ENCODE results near the gene LRRC8D. TPM values are rescaled to one million over a fixed set of nuclear protein-coding genes. Genes with fewer than 3 reads are reported as not detected.

LRRC8D gene
- total and polyA plus RNA-seq, 2 experiments from 2014 or later, result 30.1 to 30.7 TPM

DNA sequence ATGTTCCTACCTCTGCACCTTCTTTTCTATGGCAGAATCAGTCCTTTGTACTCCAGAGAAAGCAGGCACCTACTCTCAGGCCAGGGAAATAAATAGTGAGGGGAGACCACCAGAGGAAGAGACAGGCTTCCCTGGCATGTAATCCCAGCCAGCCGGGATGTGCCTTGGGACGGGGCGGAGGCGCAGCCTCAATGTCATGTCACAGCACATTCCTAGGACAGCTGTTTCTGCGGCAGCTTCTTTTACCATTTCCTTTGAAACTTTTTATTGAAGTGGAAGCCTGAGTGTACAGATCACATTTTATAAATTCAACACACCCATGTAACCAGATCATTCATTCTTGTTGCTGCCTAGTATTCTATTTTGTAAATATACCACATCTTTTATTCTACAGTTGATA lies 106.2 kb downstream of the LRRC8D start:
- Histone ChIP-seq H3K9ac (no peak overlapping the region), H3K4me1 (ENCODE audit: insufficient read depth) (no peaks in the 10 kb centered on the region), H4K20me1 (ENCODE audit: insufficient read depth) (no peaks in the 10 kb centered on the region), H2AFZ (no peak overlapping the region), H3K79me2 (ENCODE audit: insufficient read depth) (no peaks in the 10 kb centered on the region), H3K36me3 (ENCODE audit: low read depth) (peaks cover 5% of the 10 kb centered on the region; the same call in 1 of the 2 replicates), H3F3A (ENCODE audit: insufficient read depth) (no peaks in the 10 kb centered on the region), H3K27me3 (replicated peaks; ENCODE audit: insufficient read depth) (no peaks in the 10 kb centered on the region), H3K9me2 (ENCODE audit: insufficient read depth) (no peaks in the 10 kb centered on the region; the same call in 1 of the 2 replicates), H3K9me3 (ENCODE audit: low read depth) (no peaks in the 10 kb centered on the region), H3K4me2 (ENCODE audit: unreplicated experiment) (no peak overlapping the region), H3K27ac (no peak overlapping the region), H3K4me3 (no peak overlapping the region)
- no peak for DNase-seq
- no peak for TF ChIP-seq EZH2phosphoT487 (IDR thresholded peaks at IDR 0.05; ENCODE audit: insufficient read depth, low read depth)
- TF ChIP-seq EZH2 (IDR thresholded peaks at IDR 0.05; ENCODE audit: insufficient read depth, poor library complexity, severe bottlenecking), result no peak
- 66 to 73% methylated on average over 5 of the region's 5 CpGs for WGBS, 2 experiments (ENCODE audit: low coverage in 1 of 2, low lambda C conversion rate in 2 of 2, missing lambda C conversion rate in 2 of 2)
- in situ Hi-C loops (cut with MboI), result no loop called here

DNA sequence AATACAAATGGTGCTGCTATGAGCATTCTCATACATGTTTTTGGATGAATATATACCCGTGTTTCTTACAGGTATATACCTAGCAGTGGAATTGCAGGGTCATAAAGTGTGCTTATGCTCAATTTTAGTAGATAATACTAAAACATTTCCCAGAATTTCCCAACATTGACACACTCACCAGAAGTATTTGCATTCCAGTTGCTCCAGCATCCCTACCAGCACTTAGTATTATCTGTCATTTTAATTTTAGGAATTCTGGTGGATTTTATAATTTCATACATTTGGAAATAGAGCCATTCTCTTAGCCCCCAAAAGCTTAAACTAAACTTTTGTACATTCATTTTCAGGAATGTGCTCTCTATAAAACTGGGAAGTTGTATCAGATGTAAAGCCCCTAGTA lies 106.6 kb downstream of the LRRC8D start:
- Histone ChIP-seq H3K4me1 (ENCODE audit: insufficient read depth) (no peaks in the 10 kb centered on the region), H3K9ac (no peak overlapping the region), H3F3A (ENCODE audit: insufficient read depth) (no peaks in the 10 kb centered on the region), H4K20me1 (ENCODE audit: insufficient read depth) (no peaks in the 10 kb centered on the region), H3K9me2 (ENCODE audit: insufficient read depth) (no peaks in the 10 kb centered on the region; the same call in 1 of the 2 replicates), H3K4me2 (ENCODE audit: unreplicated experiment) (no peak overlapping the region), H3K9me3 (ENCODE audit: low read depth) (no peaks in the 10 kb centered on the region), H3K36me3 (ENCODE audit: low read depth) (peaks cover 5% of the 10 kb centered on the region; the same call in 1 of the 2 replicates), H3K4me3 (no peak overlapping the region), H3K27ac (no peak overlapping the region), H3K79me2 (ENCODE audit: insufficient read depth) (no peaks in the 10 kb centered on the region), H2AFZ (no peak overlapping the region), H3K27me3 (replicated peaks; ENCODE audit: insufficient read depth) (no peaks in the 10 kb centered on the region)
- no peak for TF ChIP-seq EZH2phosphoT487 (IDR thresholded peaks at IDR 0.05; ENCODE audit: insufficient read depth, low read depth)
- no peak for TF ChIP-seq EZH2 (IDR thresholded peaks at IDR 0.05; ENCODE audit: insufficient read depth, poor library complexity, severe bottlenecking)
- in situ Hi-C loops (cut with MboI), result no loop called here
- WGBS, 2 experiments (ENCODE audit: low coverage in 1 of 2, low lambda C conversion rate in 2 of 2, missing lambda C conversion rate in 2 of 2), result 81 to 95% methylated on average over 1 of the region's 1 CpG
- no peak for DNase-seq

DNA sequence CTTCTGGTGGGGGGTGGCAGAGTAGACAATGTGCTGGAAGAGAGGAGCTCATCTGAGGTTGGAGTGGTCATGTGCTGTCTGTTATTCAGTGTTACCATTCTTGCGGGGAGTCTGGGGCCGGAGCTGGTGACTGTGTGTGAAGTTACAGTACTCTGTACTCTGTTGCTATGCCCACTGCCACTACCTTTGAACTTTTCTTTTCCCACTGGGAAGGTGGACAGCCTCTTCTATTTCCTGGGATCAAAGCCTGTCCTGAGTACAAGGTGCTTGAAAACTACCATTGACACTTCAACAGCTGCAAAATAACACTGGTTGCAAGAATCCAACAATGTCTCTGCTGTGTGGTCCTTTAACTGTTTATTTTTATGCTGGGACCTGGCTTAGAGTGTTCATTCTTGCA lies 107.7 kb downstream of the LRRC8D start:
- no peak for DNase-seq
- WGBS, 2 experiments (ENCODE audit: low coverage in 1 of 2, low lambda C conversion rate in 2 of 2, missing lambda C conversion rate in 2 of 2), result 100% methylated on average over 2 of the region's 2 CpGs
- H2AFZ ChIP-seq, result no peak overlapping the region
- no peaks in the 10 kb centered on the region for H3F3A ChIP-seq (ENCODE audit: insufficient read depth)
- H4K20me1 ChIP-seq (ENCODE audit: insufficient read depth), result no peaks in the 10 kb centered on the region
- H3K4me1 ChIP-seq (ENCODE audit: insufficient read depth), result no peaks in the 10 kb centered on the region
- peaks cover 9% of the 10 kb centered on the region; the same call in 1 of the 2 replicates for H3K36me3 ChIP-seq (ENCODE audit: low read depth)
- H3K9me3 ChIP-seq (ENCODE audit: low read depth), result no peaks in the 10 kb centered on the region
- H3K9me2 ChIP-seq (ENCODE audit: insufficient read depth), result no peaks in the 10 kb centered on the region
- no peak overlapping the region for H3K9ac ChIP-seq
- no peaks in the 10 kb centered on the region for H3K79me2 ChIP-seq (ENCODE audit: insufficient read depth)
- no peak overlapping the region for H3K4me3 ChIP-seq
- no peak overlapping the region for H3K27ac ChIP-seq
- in situ Hi-C loops (cut with MboI), result no loop called here
- H3K4me2 ChIP-seq (ENCODE audit: unreplicated experiment), result no peak overlapping the region
- no peaks in the 10 kb centered on the region for H3K27me3 ChIP-seq (replicated peaks; ENCODE audit: insufficient read depth)
- TF ChIP-seq EZH2 (IDR thresholded peaks at IDR 0.05; ENCODE audit: insufficient read depth, poor library complexity, severe bottlenecking) (no peak), EZH2phosphoT487 (IDR thresholded peaks at IDR 0.05; ENCODE audit: insufficient read depth, low read depth) (no peak)

DNA sequence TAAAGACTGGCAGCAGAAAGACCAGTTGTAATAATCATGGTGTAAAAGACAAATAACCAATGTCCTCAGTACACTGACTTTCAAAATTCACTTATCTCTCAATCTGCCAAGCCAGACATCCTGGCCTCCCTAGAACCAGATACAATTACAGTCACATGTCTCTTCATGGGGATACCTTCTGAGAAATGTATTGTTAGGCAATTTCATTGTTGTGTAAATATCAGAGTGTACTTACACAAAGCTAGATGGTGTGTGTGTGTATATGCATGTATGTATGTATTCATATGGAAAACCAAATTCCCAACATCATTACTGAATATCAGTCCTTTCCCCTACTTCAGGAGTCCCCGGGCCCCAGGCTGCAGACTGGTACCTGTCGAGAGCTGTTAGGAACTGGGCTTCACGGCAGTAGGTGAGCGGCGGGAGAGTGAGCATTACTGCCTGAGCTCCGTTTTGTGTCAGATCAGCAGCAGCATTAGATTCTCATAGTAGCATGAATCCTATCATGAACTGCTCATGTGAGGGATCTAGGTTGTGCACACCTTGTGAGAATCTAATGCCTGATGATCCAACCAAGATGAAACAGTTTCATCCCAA lies 108.7 kb downstream of the LRRC8D start:
- no peaks in the 10 kb centered on the region for H3K4me1 ChIP-seq (ENCODE audit: insufficient read depth)
- H3K9me2 ChIP-seq (ENCODE audit: insufficient read depth), result no peaks in the 10 kb centered on the region
- 91% methylated on average over 6 of the region's 6 CpGs for whole genome bisulfite sequencing, 2 experiments (ENCODE audit: low coverage in 1 of 2, low lambda C conversion rate in 2 of 2, missing lambda C conversion rate in 2 of 2)
- no peak overlapping the region for H3K9ac ChIP-seq
- H3K36me3 ChIP-seq (ENCODE audit: low read depth), result peaks cover 8% of the 10 kb centered on the region; the same call in 1 of the 2 replicates
- no peak overlapping the region for H3K27ac ChIP-seq
- in situ Hi-C loops (cut with MboI), result no loop called here
- TF ChIP-seq EZH2phosphoT487 (IDR thresholded peaks at IDR 0.05; ENCODE audit: insufficient read depth, low read depth) (no peak), EZH2 (IDR thresholded peaks at IDR 0.05; ENCODE audit: insufficient read depth, poor library complexity, severe bottlenecking) (no peak)
- no peak for DNase-seq
- no peaks in the 10 kb centered on the region for H3K27me3 ChIP-seq (replicated peaks; ENCODE audit: insufficient read depth)
- no peak overlapping the region for H2AFZ ChIP-seq
- no peak overlapping the region for H3K4me2 ChIP-seq (ENCODE audit: unreplicated experiment)
- no peaks in the 10 kb centered on the region for H3K9me3 ChIP-seq (ENCODE audit: low read depth)
- no peaks in the 10 kb centered on the region for H4K20me1 ChIP-seq (ENCODE audit: insufficient read depth)
- no peaks in the 10 kb centered on the region for H3K79me2 ChIP-seq (ENCODE audit: insufficient read depth)
- H3F3A ChIP-seq (ENCODE audit: insufficient read depth), result no peaks in the 10 kb centered on the region
- no peak overlapping the region for H3K4me3 ChIP-seq

Data from GM23248 (cell line).